NCI-H1105 (cell line): Measurements from ENCODE around the gene ARSJ.

Experiments
- DNase-seq: peaks from one replicate; lab custom pipeline; 2025; lab: John Stamatoyannopoulos, UW

Gene ARSJ

DNA sequence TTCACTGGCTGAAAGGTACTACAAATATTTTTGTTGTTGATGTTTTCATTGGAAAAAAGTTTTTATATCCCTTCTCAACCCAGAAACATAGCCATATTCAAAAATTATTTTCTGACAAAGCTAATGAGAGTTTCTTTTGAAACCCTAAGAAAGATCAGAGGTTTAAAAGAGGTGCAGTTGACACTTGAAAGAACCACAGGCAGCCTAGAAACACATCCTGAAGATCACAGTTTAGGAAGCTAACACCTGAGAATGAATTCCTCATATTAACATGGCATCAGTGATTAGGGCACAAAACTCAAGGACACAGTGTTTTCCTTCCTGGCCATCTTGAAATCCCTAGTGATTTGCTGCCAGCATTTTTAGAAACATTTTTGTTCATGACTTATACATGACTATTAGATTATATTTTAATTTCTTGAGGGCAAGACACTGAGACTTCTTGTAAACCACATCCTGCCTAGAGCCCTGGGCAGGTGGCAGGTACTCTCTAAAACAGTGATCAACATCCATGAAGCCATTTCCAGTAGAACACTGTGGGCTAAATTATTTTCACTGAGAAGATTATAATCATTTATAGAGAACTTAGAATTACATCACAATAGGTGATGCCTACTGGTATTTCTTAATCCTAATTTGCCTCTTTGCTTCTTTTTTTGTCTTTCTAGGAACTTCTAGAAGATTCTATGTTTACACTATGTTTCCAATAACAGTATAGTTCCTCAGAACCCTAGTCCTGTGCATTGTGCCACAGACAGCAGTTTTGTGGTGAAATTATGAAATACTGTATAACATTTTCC, 80.0 kb downstream of the ARSJ start:
- DNase-seq, result no peak

DNA sequence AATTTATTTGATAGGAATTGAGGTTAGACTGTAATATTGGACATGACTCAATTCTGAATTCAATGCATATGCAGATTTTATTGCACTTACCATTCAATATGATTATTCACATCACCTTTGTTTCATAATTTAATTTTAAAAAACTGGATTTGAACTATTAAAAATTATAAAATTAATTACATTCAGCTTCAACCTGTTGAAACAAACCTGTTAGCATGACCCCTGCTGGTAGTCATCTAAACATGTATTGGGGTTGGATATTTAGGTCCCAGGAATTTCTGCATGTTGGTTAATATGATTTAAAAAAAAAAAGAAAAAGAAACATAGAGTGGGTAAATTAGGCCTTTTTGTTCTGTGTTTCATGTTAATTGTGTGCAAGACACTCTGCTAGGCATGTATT, 85.9 kb downstream of the ARSJ start:
- DNase-seq, result no peak

DNA sequence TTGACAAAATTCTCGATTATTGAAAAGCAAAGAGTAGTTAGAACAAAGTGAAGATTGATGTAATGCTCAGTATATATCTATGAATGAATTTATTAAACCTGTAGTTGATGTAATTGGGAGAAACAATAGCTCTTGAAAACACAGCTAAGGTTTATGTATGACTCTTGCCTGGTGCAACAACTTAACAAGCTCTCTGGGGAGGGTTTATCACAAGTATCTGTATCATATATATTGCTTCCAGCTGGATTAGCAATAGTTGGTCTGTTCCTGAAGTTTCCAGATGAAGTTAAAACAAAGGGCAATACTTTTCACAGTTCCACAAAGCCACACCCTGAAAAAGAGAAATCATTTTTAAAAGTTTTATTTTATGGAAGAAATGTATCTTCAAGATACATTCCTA, 91.4 kb downstream of the ARSJ start:
- DNase-seq, result no peak

- DNase-seq, result no peak
Measured at GRCh38 chr4:113885291-113885690, 94.2 kb downstream of the ARSJ start.

DNA sequence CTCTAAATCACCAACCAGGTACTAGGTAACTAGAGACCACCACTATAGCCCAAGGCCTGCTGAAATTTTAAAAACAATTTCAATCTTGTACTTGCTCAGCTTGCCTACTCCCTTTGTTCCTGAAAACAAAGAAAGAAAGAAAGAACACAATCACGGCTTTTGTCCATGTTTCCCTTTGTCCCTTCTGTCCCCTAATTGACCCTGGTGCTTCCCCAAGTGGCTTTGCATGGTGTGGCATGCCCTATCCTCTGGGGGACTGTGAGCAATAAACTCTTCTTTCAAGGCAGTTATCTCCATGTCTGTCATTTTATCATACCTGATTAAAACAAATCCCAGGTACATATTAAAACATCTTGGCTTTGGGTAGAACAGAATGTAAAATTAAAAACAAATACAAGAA, 94.8 kb downstream of the ARSJ start:
- DNase-seq, result no peak

GRCh38 chr4:113882668-113883067, 96.8 kb downstream of the ARSJ start:
- no peak for DNase-seq

- no peak for DNase-seq
Measured at GRCh38 chr4:113881256-113881655, 98.2 kb downstream of the ARSJ start.

GRCh38 chr4:113880240-113881028, 99.0 kb downstream of the ARSJ start:
- DNase-seq, result no peak

GRCh38 chr4:113878668-113879067, 100.8 kb downstream of the ARSJ start:
- no peak for DNase-seq

DNA sequence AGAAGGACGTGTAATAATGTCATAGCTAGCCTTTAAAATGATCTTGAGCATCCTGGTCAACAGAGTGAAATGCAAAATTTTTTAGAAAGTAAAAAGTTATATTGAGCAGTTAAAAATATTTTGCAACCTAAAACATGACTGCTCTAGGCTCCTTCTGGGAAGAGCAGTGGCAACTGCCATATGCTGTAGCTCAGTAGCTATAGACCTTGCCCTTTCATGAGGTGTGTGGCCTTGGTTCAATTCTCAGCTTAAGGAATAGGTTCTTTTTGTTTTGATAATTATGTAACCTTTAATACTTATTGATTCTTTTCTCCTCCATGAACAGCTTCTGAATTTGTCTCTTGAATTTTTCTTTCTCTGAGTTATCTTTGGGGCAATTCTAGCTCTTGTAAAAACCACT, 105.0 kb downstream of the ARSJ start:
- no peak for DNase-seq

DNA sequence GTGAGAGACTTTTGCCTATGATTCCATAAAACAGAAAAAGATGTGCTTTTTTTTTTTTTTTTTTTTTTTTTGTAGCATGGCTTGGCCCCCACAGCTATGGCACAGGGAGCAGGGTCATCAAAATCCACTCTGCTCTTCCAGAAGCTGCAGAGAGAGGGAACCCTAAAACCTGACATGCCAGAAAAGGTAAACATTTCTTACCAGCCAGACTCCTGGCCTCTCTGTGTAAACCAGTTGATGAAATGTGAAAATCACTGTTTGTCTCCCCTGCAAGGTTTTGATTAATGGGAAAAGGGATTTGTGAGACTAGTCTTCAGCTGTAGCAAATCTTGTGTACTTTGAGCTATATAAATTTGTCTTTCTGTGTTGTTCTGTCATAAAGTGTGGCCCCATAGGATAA, 105.9 kb downstream of the ARSJ start:
- DNase-seq, result no peak

- no peak for DNase-seq
Measured at GRCh38 chr4:113872426-113873260, 106.8 kb downstream of the ARSJ start.

DNA sequence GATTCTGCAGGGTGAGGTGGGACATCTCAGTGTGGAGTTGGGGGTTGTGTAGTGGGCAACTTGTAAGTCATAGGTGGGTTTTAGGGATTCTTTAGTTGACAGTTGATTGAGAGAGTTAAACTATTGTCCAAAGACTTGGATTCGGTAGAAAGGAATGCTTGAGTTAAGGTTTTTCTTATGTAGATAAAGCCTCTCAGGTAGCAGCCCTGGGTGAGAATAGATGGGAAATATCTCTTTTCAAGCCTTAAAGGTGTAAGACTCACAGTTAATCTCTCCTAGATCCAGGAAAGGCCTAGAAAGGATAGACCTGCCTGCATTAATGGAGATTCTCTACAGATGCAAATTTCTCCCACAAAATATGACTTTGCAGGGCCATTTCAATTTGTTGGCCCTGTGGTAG, 108.4 kb downstream of the ARSJ start:
- no peak for DNase-seq

GRCh38 chr4:113869743-113870375, 109.6 kb downstream of the ARSJ start:
- no peak for DNase-seq

GRCh38 chr4:113866611-113867010, 112.8 kb downstream of the ARSJ start:
- no peak for DNase-seq

GRCh38 chr4:113858924-113859323, 120.5 kb downstream of the ARSJ start:
- no peak for DNase-seq

GRCh38 chr4:113851816-113852215, 127.6 kb downstream of the ARSJ start:
- DNase-seq, result no peak
